ENCODE results near the gene SH3BGRL3.

Gene SH3BGRL3

GRCh38 chr1:26278303-26278702, 1.6 kb upstream of the SH3BGRL3 start:
- no peak overlapping the region for H3K4me3 ChIP-seq (ENCODE audit: low read depth, low read length)
- H3K27me3 ChIP-seq (ENCODE audit: control insufficient read depth, insufficient read depth, low read length) = no peaks in the 10 kb centered on the region
- H3K36me3 ChIP-seq (ENCODE audit: control insufficient read depth, insufficient read depth, low read length) = peaks cover 48% of the 10 kb centered on the region
- no peak overlapping the region for H3K27ac ChIP-seq (ENCODE audit: low read depth, low read length)
- no peak overlapping the region for H3K9ac ChIP-seq (ENCODE audit: low read depth, low read length)
- H3K9me3 ChIP-seq (ENCODE audit: control insufficient read depth, insufficient read depth, low read length) = no peaks in the 10 kb centered on the region
- peaks cover 33% of the 10 kb centered on the region for H3K4me1 ChIP-seq (ENCODE audit: control insufficient read depth, insufficient read depth, low read length)

DNA sequence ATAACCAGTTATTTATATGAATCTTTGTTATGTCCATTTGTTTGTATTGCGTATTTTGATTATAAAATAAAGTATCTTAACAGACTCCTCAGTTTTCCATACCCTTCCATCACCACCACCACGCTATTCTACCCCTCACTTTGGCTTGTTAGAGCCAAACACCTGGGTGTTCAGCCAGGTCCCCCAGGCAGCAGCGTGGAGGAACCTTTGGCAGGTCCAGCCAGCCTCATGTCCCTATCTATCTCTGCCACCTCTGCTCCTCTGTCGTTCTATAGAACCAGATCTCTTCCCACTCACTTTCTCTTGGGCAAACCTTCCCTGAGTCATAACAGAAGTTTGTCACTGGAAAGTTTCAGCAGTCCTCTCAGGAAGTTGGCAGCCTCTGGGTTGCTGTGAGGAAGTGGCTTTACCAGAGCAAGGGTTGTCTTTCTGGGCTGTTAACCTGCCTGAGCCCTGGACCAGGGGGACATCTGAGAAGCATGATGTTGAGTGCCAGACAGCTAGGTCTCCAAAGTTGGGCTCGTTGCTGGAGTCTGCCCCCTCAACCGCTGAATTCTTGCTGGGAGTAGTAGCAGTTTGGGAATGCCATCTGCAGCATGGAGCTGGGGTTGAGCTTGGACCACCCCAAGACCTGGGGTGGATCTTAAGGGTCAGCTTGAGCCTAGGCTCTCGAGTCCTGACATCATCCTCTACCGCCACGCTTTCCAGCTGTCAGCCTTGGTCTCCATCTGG, 996 bp upstream of the SH3BGRL3 start:
- Histone ChIP-seq H3K27me3 (ENCODE audit: control insufficient read depth, insufficient read depth, low read length) (no peaks in the 10 kb centered on the region), H3K9ac (ENCODE audit: low read depth, low read length) (no peak overlapping the region; the same call in 1 of the 2 replicates), H3K4me1 (ENCODE audit: control insufficient read depth, insufficient read depth, low read length) (peaks cover 33% of the 10 kb centered on the region), H3K4me3 (ENCODE audit: low read depth, low read length) (peak overlapping the region; percentile 81), H3K36me3 (ENCODE audit: control insufficient read depth, insufficient read depth, low read length) (peaks cover 46% of the 10 kb centered on the region), H3K27ac (ENCODE audit: low read depth, low read length) (peak overlapping the region; percentile 87), H3K9me3 (ENCODE audit: control insufficient read depth, insufficient read depth, low read length) (no peaks in the 10 kb centered on the region)

DNA sequence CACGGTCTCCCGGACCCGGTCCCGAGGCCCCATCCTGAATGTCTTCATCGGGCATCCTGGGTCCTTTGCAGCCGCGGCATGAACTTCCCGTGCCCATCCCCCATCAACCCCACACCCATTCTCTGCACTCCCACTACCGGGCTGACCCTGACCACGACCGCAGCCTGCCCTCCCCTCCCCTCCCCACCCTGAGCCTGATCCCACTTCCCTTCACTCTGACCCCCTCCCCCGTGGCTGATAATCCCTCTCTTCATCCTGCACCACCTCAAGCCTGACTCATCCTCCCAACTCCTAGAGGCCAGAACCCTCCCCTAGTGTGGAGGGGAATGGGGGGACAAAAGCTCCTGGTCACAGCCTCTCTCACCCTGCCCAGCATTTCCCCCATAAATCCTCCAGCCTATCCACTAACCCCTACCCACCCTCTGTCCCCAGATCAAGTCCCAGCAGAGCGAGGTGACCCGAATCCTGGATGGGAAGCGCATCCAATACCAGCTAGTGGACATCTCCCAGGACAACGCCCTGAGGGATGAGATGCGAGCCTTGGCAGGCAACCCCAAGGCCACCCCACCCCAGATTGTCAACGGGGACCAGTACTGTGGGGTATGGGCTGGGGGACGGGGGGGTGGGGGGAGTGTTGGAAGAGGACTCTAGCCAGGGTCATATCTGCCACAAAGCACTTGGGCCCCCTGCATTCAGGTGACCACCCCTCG, 602 bp downstream of the SH3BGRL3 start:
- H3K36me3 ChIP-seq (ENCODE audit: control insufficient read depth, insufficient read depth, low read length) = peaks cover 33% of the 10 kb centered on the region
- H3K4me1 ChIP-seq (ENCODE audit: control insufficient read depth, insufficient read depth, low read length) = peaks cover 35% of the 10 kb centered on the region
- peak overlapping the region; percentile 81 for H3K4me3 ChIP-seq (ENCODE audit: low read depth, low read length)
- no peaks in the 10 kb centered on the region for H3K27me3 ChIP-seq (ENCODE audit: control insufficient read depth, insufficient read depth, low read length)
- peak overlapping the region; percentile 45 for H3K9ac ChIP-seq (ENCODE audit: low read depth, low read length)
- peak overlapping the region; percentile 87 for H3K27ac ChIP-seq (ENCODE audit: low read depth, low read length)
- H3K9me3 ChIP-seq (ENCODE audit: control insufficient read depth, insufficient read depth, low read length) = no peaks in the 10 kb centered on the region

DNA sequence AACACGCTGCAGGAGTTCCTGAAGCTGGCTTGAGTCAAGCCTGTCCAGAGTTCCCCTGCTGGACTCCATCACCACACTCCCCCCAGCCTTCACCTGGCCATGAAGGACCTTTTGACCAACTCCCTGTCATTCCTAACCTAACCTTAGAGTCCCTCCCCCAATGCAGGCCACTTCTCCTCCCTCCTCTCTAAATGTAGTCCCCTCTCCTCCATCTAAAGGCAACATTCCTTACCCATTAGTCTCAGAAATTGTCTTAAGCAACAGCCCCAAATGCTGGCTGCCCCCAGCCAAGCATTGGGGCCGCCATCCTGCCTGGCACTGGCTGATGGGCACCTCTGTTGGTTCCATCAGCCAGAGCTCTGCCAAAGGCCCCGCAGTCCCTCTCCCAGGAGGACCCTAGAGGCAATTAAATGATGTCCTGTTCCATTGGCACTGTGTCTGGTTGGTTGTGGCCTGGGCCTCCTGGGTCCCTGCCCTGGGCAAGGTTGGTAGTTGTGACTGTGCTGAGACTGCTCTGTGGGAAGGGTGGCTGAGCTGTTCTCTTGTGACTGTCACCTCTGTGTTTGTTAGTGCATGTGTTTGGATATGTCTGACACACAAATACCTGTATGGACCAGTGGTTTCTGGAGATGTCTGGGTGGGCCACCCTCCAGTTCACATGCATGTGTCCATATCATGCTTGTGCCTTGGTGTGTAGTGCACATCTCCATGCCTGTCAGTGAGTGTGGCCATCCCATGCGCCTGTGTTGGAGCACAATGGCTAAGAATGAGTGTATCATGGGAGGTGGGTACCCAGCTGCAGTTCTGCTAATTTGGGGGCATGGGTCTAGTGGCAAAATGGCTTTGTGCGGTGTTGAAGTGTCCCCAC, 1.4 kb downstream of the SH3BGRL3 start:
- H3K4me3 ChIP-seq (ENCODE audit: low read depth, low read length) = peak overlapping the region; percentile 14
- H3K36me3 ChIP-seq (ENCODE audit: control insufficient read depth, insufficient read depth, low read length) = peaks cover 25% of the 10 kb centered on the region
- H3K27me3 ChIP-seq (ENCODE audit: control insufficient read depth, insufficient read depth, low read length) = no peaks in the 10 kb centered on the region
- H3K9ac ChIP-seq (ENCODE audit: low read depth, low read length) = no peak overlapping the region
- peaks cover 34% of the 10 kb centered on the region for H3K4me1 ChIP-seq (ENCODE audit: control insufficient read depth, insufficient read depth, low read length)
- H3K9me3 ChIP-seq (ENCODE audit: control insufficient read depth, insufficient read depth, low read length) = no peaks in the 10 kb centered on the region
- H3K27ac ChIP-seq (ENCODE audit: low read depth, low read length) = peak overlapping the region; percentile 73

- Histone ChIP-seq H3K27ac (ENCODE audit: low read depth, low read length) (peak overlapping the region; percentile 73), H3K4me1 (ENCODE audit: control insufficient read depth, insufficient read depth, low read length) (peaks cover 34% of the 10 kb centered on the region), H3K36me3 (ENCODE audit: control insufficient read depth, insufficient read depth, low read length) (peaks cover 19% of the 10 kb centered on the region), H3K9ac (ENCODE audit: low read depth, low read length) (no peak overlapping the region), H3K4me3 (ENCODE audit: low read depth, low read length) (peak overlapping the region; percentile 14), H3K9me3 (ENCODE audit: control insufficient read depth, insufficient read depth, low read length) (no peaks in the 10 kb centered on the region), H3K27me3 (ENCODE audit: control insufficient read depth, insufficient read depth, low read length) (no peaks in the 10 kb centered on the region)
These were observed 2.1 kb downstream of the SH3BGRL3 start for GRCh38 chr1:26281971-26282370.

GRCh38 chr1:26282401-26282918, 2.6 kb downstream of the SH3BGRL3 start:
- H3K27ac ChIP-seq (ENCODE audit: low read depth, low read length) = peak overlapping the region; percentile 73
- no peaks in the 10 kb centered on the region for H3K9me3 ChIP-seq (ENCODE audit: control insufficient read depth, insufficient read depth, low read length)
- H3K4me3 ChIP-seq (ENCODE audit: low read depth, low read length) = no peak overlapping the region
- no peak overlapping the region for H3K9ac ChIP-seq (ENCODE audit: low read depth, low read length)
- peaks cover 34% of the 10 kb centered on the region for H3K4me1 ChIP-seq (ENCODE audit: control insufficient read depth, insufficient read depth, low read length)
- no peaks in the 10 kb centered on the region for H3K27me3 ChIP-seq (ENCODE audit: control insufficient read depth, insufficient read depth, low read length)
- peaks cover 14% of the 10 kb centered on the region for H3K36me3 ChIP-seq (ENCODE audit: control insufficient read depth, insufficient read depth, low read length)

DNA sequence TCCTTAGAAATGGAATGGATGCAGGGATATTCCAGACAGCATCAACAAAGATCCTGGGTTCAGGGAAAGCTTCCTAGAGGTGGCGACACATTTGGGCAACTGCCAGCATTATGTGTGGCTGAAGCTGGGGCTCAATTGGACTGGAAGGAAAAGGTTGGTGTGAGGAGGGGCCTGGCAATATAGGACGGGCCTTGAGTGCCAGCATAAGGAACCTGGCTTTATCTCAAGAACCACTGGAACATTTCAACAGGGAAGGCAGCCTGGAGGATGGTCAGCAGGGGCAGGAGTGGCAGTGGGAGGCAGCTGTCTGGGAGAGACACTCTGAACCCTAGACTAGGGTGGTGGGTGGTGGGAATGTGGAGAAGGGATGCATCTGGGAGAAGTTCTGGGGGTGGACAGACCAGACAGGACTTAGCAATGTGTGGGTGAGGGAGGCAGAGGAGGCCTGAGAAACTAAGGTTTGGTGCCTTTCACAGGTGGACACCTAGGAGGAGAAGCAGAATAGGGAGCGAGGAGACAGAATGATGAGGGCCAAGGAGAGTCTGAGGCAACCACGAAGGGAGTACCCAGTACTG, 3.5 kb downstream of the SH3BGRL3 start:
- Histone ChIP-seq H3K27ac (ENCODE audit: low read depth, low read length) (no peak overlapping the region), H3K9me3 (ENCODE audit: control insufficient read depth, insufficient read depth, low read length) (no peaks in the 10 kb centered on the region), H3K27me3 (ENCODE audit: control insufficient read depth, insufficient read depth, low read length) (no peaks in the 10 kb centered on the region), H3K9ac (ENCODE audit: low read depth, low read length) (no peak overlapping the region), H3K4me1 (ENCODE audit: control insufficient read depth, insufficient read depth, low read length) (peaks cover 34% of the 10 kb centered on the region), H3K4me3 (ENCODE audit: low read depth, low read length) (no peak overlapping the region), H3K36me3 (ENCODE audit: control insufficient read depth, insufficient read depth, low read length) (peaks cover 5% of the 10 kb centered on the region)

GRCh38 chr1:26283871-26284596, 4.1 kb downstream of the SH3BGRL3 start:
- Histone ChIP-seq H3K9me3 (ENCODE audit: control insufficient read depth, insufficient read depth, low read length) (no peaks in the 10 kb centered on the region), H3K9ac (ENCODE audit: low read depth, low read length) (no peak overlapping the region), H3K4me3 (ENCODE audit: low read depth, low read length) (no peak overlapping the region), H3K36me3 (ENCODE audit: control insufficient read depth, insufficient read depth, low read length) (no peaks in the 10 kb centered on the region), H3K4me1 (ENCODE audit: control insufficient read depth, insufficient read depth, low read length) (peaks cover 30% of the 10 kb centered on the region), H3K27ac (ENCODE audit: low read depth, low read length) (peak overlapping the region; percentile 25), H3K27me3 (ENCODE audit: control insufficient read depth, insufficient read depth, low read length) (no peaks in the 10 kb centered on the region)

GRCh38 chr1:26284597-26285347, 4.9 kb downstream of the SH3BGRL3 start:
- Histone ChIP-seq H3K4me3 (ENCODE audit: low read depth, low read length) (no peak overlapping the region), H3K27me3 (ENCODE audit: control insufficient read depth, insufficient read depth, low read length) (no peaks in the 10 kb centered on the region), H3K4me1 (ENCODE audit: control insufficient read depth, insufficient read depth, low read length) (peaks cover 27% of the 10 kb centered on the region), H3K27ac (ENCODE audit: low read depth, low read length) (peak overlapping the region; percentile 48), H3K9ac (ENCODE audit: low read depth, low read length) (no peak overlapping the region), H3K9me3 (ENCODE audit: control insufficient read depth, insufficient read depth, low read length) (no peaks in the 10 kb centered on the region), H3K36me3 (ENCODE audit: control insufficient read depth, insufficient read depth, low read length) (no peaks in the 10 kb centered on the region)

All from HUES48 (cell line).